Measurements from ENCODE around the gene KCNIP1. TPM values are rescaled to one million over a fixed set of nuclear protein-coding genes. Genes with fewer than 3 reads are reported as not detected.

KCNIP1 gene
- total and polyA plus RNA-seq, 2 of the 13 experiments (the other 11 are each of a cell fraction or from before 2014, with no cell fraction given) = not detected

- intact Hi-C loops (cut with micrococcal nuclease; ENCODE audit: unreplicated experiment) = no loop called here
- Histone ChIP-seq H4K20me1 (ENCODE audit: insufficient read depth, low read length) (no peaks in the 10 kb centered on the region), H3K27me3 (ENCODE audit: control insufficient read depth in 1 of 2, insufficient read depth in 2 of 2, low read length in 2 of 2) (peaks cover 0 to 3% of the 10 kb centered on the region in 2 experiments; a peak in 2 of 5 replicates), H3K36me3 (replicated peaks in 1 of 2; ENCODE audit: control insufficient read depth in 1 of 2, insufficient read depth in 2 of 2, low read length in 2 of 2) (no peaks in the 10 kb centered on the region), H3K4me2 (ENCODE audit: low read depth, low read length) (no peak overlapping the region), H3K79me2 (ENCODE audit: insufficient read depth, low read length) (no peaks in the 10 kb centered on the region), H3K4me1 (ENCODE audit: insufficient read depth, low read length) (no peaks in the 10 kb centered on the region), H3K9me3 (ENCODE audit: low read length) (no peaks in the 10 kb centered on the region), H3K4me3 (replicated peaks in 1 of 3; ENCODE audit: insufficient read depth in 1 of 3, low read depth in 2 of 3, low read length in 3 of 3) (no peak overlapping the region), H2AFZ (ENCODE audit: low read length) (no peak overlapping the region), H3K27ac (ENCODE audit: extremely low read length, insufficient read depth, low read length) (no peak overlapping the region), H3K9ac (ENCODE audit: insufficient read depth, low read depth, low read length) (no peak overlapping the region)
- FAIRE-seq = no peak
- ATAC-seq = no peak
- BruUV-seq (replicated peaks) = no TSS peak
- DNase-seq (ENCODE audit: low spot score) = no peak
- POLR2A ChIA-PET = no interaction called here
- 1% methylated on average over 4 of the region's 4 CpGs for WGBS (ENCODE audit: low lambda C conversion rate)
- no peak for TF ChIP-seq STAG1 (CRISPR knock-in tag; IDR thresholded peaks at IDR 0.05)
- TF ChIP-seq ZNF225 (CRISPR knock-in tag; IDR thresholded peaks at IDR 0.05) = no peak
- TF ChIP-seq HOXA5 (CRISPR knock-in tag; IDR thresholded peaks at IDR 0.05) = no peak
- no peak for TF ChIP-seq ZNF362 (CRISPR knock-in tag; IDR thresholded peaks at IDR 0.05; ENCODE audit: borderline replicate concordance)
- no peak for TF ChIP-seq ZNF572 (CRISPR knock-in tag; IDR thresholded peaks at IDR 0.05)
- TF ChIP-seq TARDBP (CRISPR knock-in tag; IDR thresholded peaks at IDR 0.05) = no peak
- CTCF ChIA-PET (ENCODE audit: low intra/inter-chr PET ratio, low total read pairs) = no interaction called here
- in situ Hi-C loops (cut with HindIII; ENCODE audit: extremely low pct_ligation_motif_present, low pct_unique_long_range_greater_than_20kb) = no loop called here
Observed at GRCh38 chr5:170562875-170563228, 59.0 kb downstream of the KCNIP1 start.

- DNase-seq (ENCODE audit: low spot score) = no peak
Observed at GRCh38 chr5:170563824-170564567, 60.2 kb downstream of the KCNIP1 start.

More at GRCh38 chr5:170563824-170564567, 60.2 kb downstream of the KCNIP1 start:
- TF ChIP-seq KDM5B (CRISPR knock-in tag; IDR thresholded peaks at IDR 0.05; ENCODE audit: borderline replicate concordance) (no peak), ZNF12 (CRISPR knock-in tag; IDR thresholded peaks at IDR 0.05) (no peak), SALL1 (CRISPR knock-in tag; IDR thresholded peaks at IDR 0.05) (no peak), KDM2A (CRISPR knock-in tag; IDR thresholded peaks at IDR 0.05; ENCODE audit: borderline replicate concordance, low read depth) (no peak), KDM6A (CRISPR knock-in tag; IDR thresholded peaks at IDR 0.05; ENCODE audit: low read depth) (no peak)
- Histone ChIP-seq H2AFZ (ENCODE audit: low read length) (no peak overlapping the region), H3K27me3 (ENCODE audit: control insufficient read depth in 1 of 2, insufficient read depth in 2 of 2, low read length in 2 of 2) (peaks cover 3 to 6% of the 10 kb centered on the region in 2 experiments; a peak in 2 of 5 replicates), H3K79me2 (ENCODE audit: insufficient read depth, low read length) (no peaks in the 10 kb centered on the region), H3K27ac (ENCODE audit: extremely low read length, insufficient read depth, low read length) (no peak overlapping the region), H4K20me1 (ENCODE audit: insufficient read depth, low read length) (no peaks in the 10 kb centered on the region), H3K4me3 (replicated peaks in 1 of 3; ENCODE audit: insufficient read depth in 1 of 3, low read depth in 2 of 3, low read length in 3 of 3) (no peak overlapping the region), H3K4me2 (ENCODE audit: low read depth, low read length) (no peak overlapping the region), H3K9ac (ENCODE audit: insufficient read depth, low read depth, low read length) (no peak overlapping the region), H3K4me1 (ENCODE audit: insufficient read depth, low read length) (no peaks in the 10 kb centered on the region), H3K36me3 (replicated peaks in 1 of 2; ENCODE audit: control insufficient read depth in 1 of 2, insufficient read depth in 2 of 2, low read length in 2 of 2) (no peaks in the 10 kb centered on the region), H3K9me3 (ENCODE audit: low read length) (no peaks in the 10 kb centered on the region)
- no TSS peak for BruUV-seq (replicated peaks)
- no peak for FAIRE-seq
- intact Hi-C loops (cut with micrococcal nuclease; ENCODE audit: unreplicated experiment) (no loop called here), in situ Hi-C loops (cut with HindIII; ENCODE audit: extremely low pct_ligation_motif_present, low pct_unique_long_range_greater_than_20kb) (no loop called here)
- CTCF ChIA-PET (ENCODE audit: low intra/inter-chr PET ratio, low total read pairs) = no interaction called here
- no peak for ATAC-seq
- POLR2A ChIA-PET = no interaction called here
- 12% methylated on average over 12 of the region's 12 CpGs for WGBS (ENCODE audit: low lambda C conversion rate)

Data from HepG2 (cell line).